K562 (cell line): ENCODE results near the gene ASB12. TPM values are rescaled to one million over a fixed set of nuclear protein-coding genes. Genes with fewer than 3 reads are reported as not detected.
A peak's percentile ranks its signal among the peaks of the same experiment; 100 is the strongest.

Source experiments
- AFF4 ChIP-seq: sonication (generic); formaldehyde crosslinking; IDR thresholded peaks from 2 replicates; pipeline ENCODE4 v1.8.0; 2023; ENCODE audit warnings: mild to moderate bottlenecking, missing genetic modification reagents
- BRD4 ChIP-seq: fragments of 200-600 bp; sonication (generic); IDR thresholded peaks from 2 replicates; pipeline ENCODE4 v1.6.1; 2017; ENCODE audit warnings: inconsistent platforms
- ERF ChIP-seq: fragments of 450-650 bp; formaldehyde crosslinking; IDR thresholded peaks from 2 replicates; pipeline ENCODE4 v1.4.0; 2020; ENCODE audit warnings: mild to moderate bottlenecking, mixed read lengths
- JUND ChIP-seq, 2 experiments: IDR thresholded peaks; 2 replicates in 1 of 2; 3 replicates in 1 of 2; pipeline ENCODE4 v1.6.1; 2011; ENCODE audit warnings: borderline replicate concordance in 2 of 2, low read depth in 2 of 2, low read length in 2 of 2, improper control_type of control experiment in 1 of 2, missing biosample characterization in 1 of 2, missing genetic modification characterization in 1 of 2, missing genetic modification reagents in 1 of 2
- KLF13 ChIP-seq: fragments of 450-650 bp; IDR thresholded peaks from 2 replicates; pipeline ENCODE4 v1.6.1; 2016; ENCODE audit warnings: missing genetic modification characterization, low read depth, mild to moderate bottlenecking, missing compliant biosample characterization, moderate library complexity, borderline replicate concordance
- NRF1 ChIP-seq, 2 experiments: fragments of 450-650 bp; IDR thresholded peaks in 1 of 2; conservative IDR thresholded peaks in 1 of 2; 2 replicates each; pipeline ENCODE4 v1.6.1; 2014; ENCODE audit warnings: mild to moderate bottlenecking in 2 of 2
- RBFOX2 ChIP-seq: fragments of 200-400 bp; formaldehyde crosslinking; IDR thresholded peaks from 2 replicates; pipeline ENCODE4 v1.6.1; 2017; ENCODE audit warnings: low read depth, mild to moderate bottlenecking, low read length, moderate library complexity
- ZNF407 ChIP-seq: fragments of 450-650 bp; IDR thresholded peaks from 2 replicates; pipeline ENCODE4 v1.6.1; 2016; ENCODE audit warnings: low read depth
- polyA plus RNA-seq, 8 experiments: library from polyadenylated mRNA; depleted of rRNA in 4 of 8; stranded (reverse) in 5 of 8; unstranded in 3 of 8; fragments of >200 nt; fragmentation: Nextera tagmentation in 2 of 8; fragmentation: Illumina TruSeq in 1 of 8; extraction: Ambion mirVana in 2 of 8; extraction: Trizol in 1 of 8; gene quantifications; 2 replicates each; pipeline versions ENCODE4 v1.2.1 to v1.2.3, GENCODE V29; 2011 to 2014; ENCODE audit warnings: inconsistent platforms in 1 of 8, missing spikeins in 1 of 8
- total RNA-seq, 7 experiments: library from RNA; depleted of rRNA in 6 of 7; stranded (reverse); fragments of >200 nt in 6 of 7; fragmentation: Illumina TruSeq in 2 of 7; extraction: Trizol in 2 of 7; gene quantifications; 2 replicates each; pipeline versions ENCODE4 v1.2.1 to v1.2.3, GENCODE V29; 2011 to 2021; ENCODE audit warnings: low replicate concordance in 1 of 7
- TF ChIP-seq, protein P1 (sequence below): sonication (generic); formaldehyde crosslinking; IDR thresholded peaks from 2 replicates; pipeline ENCODE4 v1.8.0; 2022; ENCODE audit warnings: missing genetic modification reagents, mild to moderate bottlenecking, moderate library complexity, borderline replicate concordance
- TF ChIP-seq, protein P2 (sequence below): fragments of 450-650 bp; IDR thresholded peaks from 2 replicates; pipeline ENCODE4 v1.6.1; 2016; ENCODE audit warnings: antibody characterized with exemption

Gene ASB12
- total and polyA plus RNA-seq, 9 of the 15 experiments (the other 6 are each of a cell fraction or from before 2014, with no cell fraction given) = 0.14 to 0.70 (median 0.33) TPM; not detected in 2

DNA sequence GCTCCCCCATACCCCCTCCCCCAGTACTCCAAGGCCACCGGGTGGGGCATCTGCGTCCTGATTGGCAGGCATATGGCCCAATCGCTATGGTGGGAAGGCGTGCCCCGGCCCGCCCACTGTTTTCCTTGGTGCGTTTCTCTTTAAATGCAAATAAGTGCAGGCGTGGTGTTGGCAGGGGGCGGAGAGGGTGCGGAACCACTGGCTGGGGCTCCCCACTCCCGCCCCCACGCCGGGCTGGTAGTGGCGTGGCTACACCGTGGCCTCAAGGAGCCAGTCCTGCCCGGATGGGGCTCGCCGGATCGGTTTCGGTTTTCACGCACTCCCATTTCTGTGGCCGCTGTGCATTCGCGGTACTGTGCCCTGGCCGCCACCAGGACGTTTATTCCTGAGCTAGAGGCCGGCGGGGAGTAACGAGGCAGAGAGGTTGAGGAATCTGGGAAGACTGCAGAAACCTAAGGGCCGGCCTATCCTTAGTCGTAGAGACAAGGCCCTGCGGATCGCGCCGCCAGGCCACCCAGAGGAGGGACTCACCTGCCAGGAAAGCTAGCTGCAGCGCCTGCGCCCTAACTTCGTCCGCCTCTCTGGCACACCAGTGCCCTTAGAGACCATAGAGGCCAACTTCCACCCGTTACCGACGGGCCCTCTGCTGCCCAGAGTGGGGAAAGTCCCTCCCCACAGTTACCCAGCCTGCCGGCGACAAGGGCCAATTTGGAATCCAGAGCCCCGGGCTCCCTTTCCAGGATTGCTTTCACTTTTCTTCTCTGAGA, 24.5 kb downstream of the ASB12 start (continued):
- TF ChIP-seq AFF4 (CRISPR knock-in tag) = 0 out of 2 replicates have a peak, but pooled peaks have one; percentile 40
- TF ChIP-seq, protein P1, sequence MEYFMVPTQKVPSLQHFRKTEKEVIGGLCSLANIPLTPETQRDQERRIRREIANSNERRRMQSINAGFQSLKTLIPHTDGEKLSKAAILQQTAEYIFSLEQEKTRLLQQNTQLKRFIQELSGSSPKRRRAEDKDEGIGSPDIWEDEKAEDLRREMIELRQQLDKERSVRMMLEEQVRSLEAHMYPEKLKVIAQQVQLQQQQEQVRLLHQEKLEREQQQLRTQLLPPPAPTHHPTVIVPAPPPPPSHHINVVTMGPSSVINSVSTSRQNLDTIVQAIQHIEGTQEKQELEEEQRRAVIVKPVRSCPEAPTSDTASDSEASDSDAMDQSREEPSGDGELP (CRISPR knock-in tag) = peak; percentile 35; the same call in 1 of the 2 replicates
- TF ChIP-seq ZNF407 = no peak
- TF ChIP-seq, protein P2, sequence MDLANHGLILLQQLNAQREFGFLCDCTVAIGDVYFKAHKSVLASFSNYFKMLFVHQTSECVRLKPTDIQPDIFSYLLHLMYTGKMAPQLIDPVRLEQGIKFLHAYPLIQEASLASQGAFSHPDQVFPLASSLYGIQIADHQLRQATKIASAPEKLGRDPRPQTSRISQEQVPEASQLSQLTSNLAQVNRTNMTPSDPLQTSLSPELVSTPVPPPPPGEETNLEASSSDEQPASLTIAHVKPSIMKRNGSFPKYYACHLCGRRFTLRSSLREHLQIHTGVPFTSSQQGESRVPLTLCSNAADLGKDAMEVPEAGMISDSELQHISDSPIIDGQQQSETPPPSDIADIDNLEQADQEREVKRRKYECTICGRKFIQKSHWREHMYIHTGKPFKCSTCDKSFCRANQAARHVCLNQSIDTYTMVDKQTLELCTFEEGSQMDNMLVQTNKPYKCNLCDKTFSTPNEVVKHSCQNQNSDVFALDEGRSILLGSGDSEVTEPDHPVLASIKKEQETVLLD = no peak
- peak; percentile 66 to 70 for TF ChIP-seq NRF1 (conservative IDR thresholded peaks at IDR 0.05 in 1 of 2, IDR thresholded peaks at IDR 0.05 in 1 of 2)
- no peak for TF ChIP-seq BRD4
- TF ChIP-seq JUND (IDR thresholded peaks at IDR 0.05; ENCODE audit: borderline replicate concordance, low read depth, low read length) = no peak
- no peak; the same call in 2 of the 3 replicates for TF ChIP-seq JUND (tag; IDR thresholded peaks at IDR 0.05; ENCODE audit: borderline replicate concordance, low read depth, low read length)
- peak; percentile 79 for TF ChIP-seq RBFOX2
- peak; percentile 43; the same call in 1 of the 2 replicates for TF ChIP-seq KLF13 (tag)
- TF ChIP-seq ERF (CRISPR knock-in tag) = no peak
